WTC11 (cell line): ENCODE data around the gene CCDC157.

Experiments
- CTCF ChIP-seq: fragments of 200-600 bp; IDR thresholded peaks from 2 replicates; pipeline ENCODE4 v1.8.0; 2022; ENCODE audit warnings: antibody characterized with exemption
- E2F1 ChIP-seq: sonication (generic); formaldehyde crosslinking; IDR thresholded peaks from 2 replicates; pipeline ENCODE4 v1.8.0; 2022; ENCODE audit warnings: mild to moderate bottlenecking, missing genetic modification reagents
- ELF4 ChIP-seq: sonication (generic); formaldehyde crosslinking; IDR thresholded peaks from 2 replicates; pipeline ENCODE4 v1.8.1; 2022; ENCODE audit warnings: low read depth, mild to moderate bottlenecking, moderate library complexity, missing genetic modification reagents
- ESRRA ChIP-seq: sonication (generic); formaldehyde crosslinking; IDR thresholded peaks from 2 replicates; pipeline ENCODE4 v1.8.1; 2022; ENCODE audit warnings: mild to moderate bottlenecking, missing genetic modification reagents, borderline replicate concordance
- NFYB ChIP-seq: sonication (generic); formaldehyde crosslinking; conservative IDR thresholded peaks from 2 replicates; pipeline ENCODE4 v1.8.0; 2022; ENCODE audit warnings: low read depth, missing genetic modification reagents
- NR3C1 ChIP-seq: sonication (generic); formaldehyde crosslinking; conservative IDR thresholded peaks from 2 replicates; pipeline ENCODE4 v1.8.1; 2023; ENCODE audit warnings: low read depth, mild to moderate bottlenecking, missing genetic modification reagents
- TCF7 ChIP-seq: sonication (generic); formaldehyde crosslinking; IDR thresholded peaks from 2 replicates; pipeline ENCODE4 v1.8.0; 2022; ENCODE audit warnings: mild to moderate bottlenecking, low read depth, missing genetic modification reagents, moderate library complexity
- ZNF425 ChIP-seq: fragments of 250-450 bp; sonication (Bioruptor Pico); conservative IDR thresholded peaks from 2 replicates; pipeline ENCODE4 v1.9.0; 2021; ENCODE audit warnings: mild to moderate bottlenecking
- TF ChIP-seq, protein P1 (sequence below): sonication (generic); formaldehyde crosslinking; IDR thresholded peaks from 2 replicates; pipeline ENCODE4 v1.8.1; 2023; ENCODE audit warnings: mild to moderate bottlenecking, missing genetic modification reagents, moderate library complexity
- TF ChIP-seq, protein P2 (sequence below): sonication (generic); formaldehyde crosslinking; IDR thresholded peaks from 2 replicates; pipeline ENCODE4 v1.8.1; 2022; ENCODE audit warnings: mild to moderate bottlenecking, moderate library complexity, missing genetic modification reagents

DNA sequence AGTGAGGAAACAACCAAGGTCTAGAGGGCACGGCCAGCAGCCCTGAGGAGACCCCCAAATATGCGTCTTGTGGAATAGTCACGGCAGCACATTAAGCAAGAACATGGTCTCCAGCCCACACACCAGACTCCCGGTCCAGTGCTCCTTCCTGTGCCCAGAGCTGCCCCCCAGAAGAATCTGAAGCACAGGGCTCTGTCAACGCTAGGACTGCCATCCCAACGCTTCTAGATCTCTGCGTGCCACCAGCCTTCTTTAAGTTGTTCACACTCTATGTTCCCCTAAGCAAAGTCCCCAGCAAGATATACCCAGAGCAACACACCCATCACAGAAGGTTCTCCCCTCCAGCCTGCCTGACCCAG, 36.5 kb downstream of the CCDC157 start:
- TF ChIP-seq ELF4 (CRISPR knock-in tag) (no peak), ZNF425 (CRISPR knock-in tag) (no peak), NFYB (CRISPR knock-in tag) (no peak), ESRRA (CRISPR knock-in tag) (no peak), NR3C1 (CRISPR knock-in tag) (no peak), CTCF (no peak), TCF7 (CRISPR knock-in tag) (no peak), E2F1 (CRISPR knock-in tag) (no peak)
- TF ChIP-seq, protein P1, sequence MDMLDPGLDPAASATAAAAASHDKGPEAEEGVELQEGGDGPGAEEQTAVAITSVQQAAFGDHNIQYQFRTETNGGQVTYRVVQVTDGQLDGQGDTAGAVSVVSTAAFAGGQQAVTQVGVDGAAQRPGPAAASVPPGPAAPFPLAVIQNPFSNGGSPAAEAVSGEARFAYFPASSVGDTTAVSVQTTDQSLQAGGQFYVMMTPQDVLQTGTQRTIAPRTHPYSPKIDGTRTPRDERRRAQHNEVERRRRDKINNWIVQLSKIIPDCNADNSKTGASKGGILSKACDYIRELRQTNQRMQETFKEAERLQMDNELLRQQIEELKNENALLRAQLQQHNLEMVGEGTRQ (CRISPR knock-in tag), result no peak
- TF ChIP-seq, protein P2, sequence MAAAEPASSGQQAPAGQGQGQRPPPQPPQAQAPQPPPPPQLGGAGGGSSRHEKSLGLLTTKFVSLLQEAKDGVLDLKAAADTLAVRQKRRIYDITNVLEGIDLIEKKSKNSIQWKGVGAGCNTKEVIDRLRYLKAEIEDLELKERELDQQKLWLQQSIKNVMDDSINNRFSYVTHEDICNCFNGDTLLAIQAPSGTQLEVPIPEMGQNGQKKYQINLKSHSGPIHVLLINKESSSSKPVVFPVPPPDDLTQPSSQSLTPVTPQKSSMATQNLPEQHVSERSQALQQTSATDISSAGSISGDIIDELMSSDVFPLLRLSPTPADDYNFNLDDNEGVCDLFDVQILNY, result no peak
